NCI-H1436 (cell line): ENCODE measurements around the gene UBE2E3.
A peak's percentile ranks its signal among the peaks of the same experiment; 100 is the strongest.

Source experiments
- DNase-seq: peaks from one replicate; lab custom pipeline; 2025; lab: John Stamatoyannopoulos, UW

The UBE2E3 gene

DNA sequence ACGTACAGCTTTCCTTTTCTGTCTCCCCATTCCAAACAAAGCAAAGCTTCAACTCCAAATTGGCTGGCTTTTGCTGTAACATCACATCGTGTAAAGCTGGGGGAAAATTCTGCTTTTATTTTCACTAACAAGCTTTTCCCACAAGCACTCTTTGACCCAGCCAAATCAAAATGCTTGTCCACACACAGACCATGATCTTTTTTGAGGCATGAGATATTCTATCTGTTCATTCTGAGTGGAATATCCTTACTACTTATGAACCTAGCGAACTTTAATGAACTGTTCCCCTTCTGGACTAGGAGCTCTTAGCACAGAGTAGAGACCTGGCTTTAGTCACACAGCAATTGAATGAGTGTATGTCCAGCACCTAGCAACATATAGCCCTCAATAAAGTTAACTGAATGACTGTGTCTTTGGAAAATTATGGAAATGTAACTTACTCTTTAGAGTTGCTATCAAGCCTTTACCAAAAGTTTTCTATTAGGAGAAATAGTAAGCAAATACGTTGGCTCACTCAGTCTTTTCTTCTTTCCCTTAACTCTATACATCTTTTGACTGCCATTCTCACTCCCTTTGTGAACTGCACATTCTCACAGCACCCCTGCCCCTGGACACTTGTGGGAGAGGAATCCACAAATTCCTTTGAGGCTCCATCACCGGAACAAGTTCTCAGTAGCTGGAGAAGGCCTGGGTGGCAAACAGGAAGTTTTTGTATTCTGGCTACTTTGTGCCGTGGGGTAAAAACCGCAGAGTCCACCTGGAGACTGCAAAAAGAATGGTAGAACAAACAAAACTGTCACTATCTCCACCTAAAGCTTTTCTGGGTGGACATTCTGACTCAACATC, 1.3 kb upstream of the UBE2E3 start:
- DNase-seq, result no peak

DNA sequence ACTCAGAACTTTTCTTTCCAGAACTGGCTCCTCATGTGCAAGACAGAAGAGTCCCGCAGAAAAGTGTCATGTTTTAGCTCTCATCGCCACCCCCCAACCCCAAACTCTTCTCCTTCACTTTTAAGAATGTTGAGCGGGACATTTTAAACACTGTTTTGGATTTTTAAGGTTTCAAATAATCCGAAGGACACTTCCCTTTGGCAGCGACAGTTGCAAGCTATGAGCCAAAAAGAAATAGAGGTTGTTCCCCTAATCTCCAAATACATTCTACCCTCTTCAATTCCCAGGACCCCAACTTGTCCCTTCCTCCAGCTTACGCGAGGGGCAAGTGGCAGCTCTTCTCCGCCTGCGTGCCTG, 678 bp upstream of the UBE2E3 start:
- no peak for DNase-seq

DNA sequence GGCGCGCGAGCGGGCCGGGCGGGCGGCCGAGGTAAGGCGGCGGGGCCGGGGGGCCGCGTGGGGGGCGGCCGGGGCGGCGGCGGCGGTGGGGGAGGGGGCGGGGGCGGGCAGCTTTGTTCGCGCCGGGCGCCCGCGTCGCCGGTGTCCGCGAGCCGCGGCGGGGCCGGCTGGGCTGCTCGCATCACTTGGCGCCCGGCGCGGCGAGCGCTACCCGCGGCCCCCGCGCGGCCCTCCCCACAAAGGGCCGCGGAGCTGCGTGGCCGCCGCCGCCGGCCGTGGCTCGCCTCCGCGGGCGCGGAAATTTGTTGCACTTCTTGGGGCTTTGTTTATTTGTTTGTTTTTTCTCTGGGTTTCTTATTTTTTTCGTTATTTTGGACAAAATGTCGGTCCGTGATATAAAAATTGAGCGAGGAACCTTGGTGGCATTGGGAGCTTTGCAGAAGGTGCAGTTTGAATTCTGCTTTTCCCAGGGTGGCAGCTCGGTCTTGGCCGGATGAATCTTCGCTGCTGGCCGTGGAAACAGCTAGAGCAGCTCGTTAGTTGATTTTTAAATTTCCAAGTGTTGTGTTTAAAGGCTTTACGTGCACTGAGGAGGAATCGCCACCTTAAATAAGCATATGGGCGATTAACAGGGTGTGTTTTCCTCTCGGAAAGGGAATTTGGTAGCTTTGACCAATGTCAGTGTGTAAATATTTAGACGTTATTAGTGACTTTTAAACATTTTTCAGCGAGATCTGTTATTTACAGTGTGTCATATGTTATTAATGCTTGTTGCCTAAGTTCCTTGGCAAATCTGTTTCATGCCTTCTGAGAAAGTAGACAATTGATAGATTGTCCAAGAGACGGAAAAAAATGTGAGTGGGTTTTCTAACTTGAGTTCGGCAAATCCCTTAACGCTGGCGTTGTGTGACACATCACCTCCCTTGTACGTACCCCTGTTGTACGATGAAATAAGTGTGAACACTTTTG, 822 bp downstream of the UBE2E3 start:
- DNase-seq, result no peak

DNA sequence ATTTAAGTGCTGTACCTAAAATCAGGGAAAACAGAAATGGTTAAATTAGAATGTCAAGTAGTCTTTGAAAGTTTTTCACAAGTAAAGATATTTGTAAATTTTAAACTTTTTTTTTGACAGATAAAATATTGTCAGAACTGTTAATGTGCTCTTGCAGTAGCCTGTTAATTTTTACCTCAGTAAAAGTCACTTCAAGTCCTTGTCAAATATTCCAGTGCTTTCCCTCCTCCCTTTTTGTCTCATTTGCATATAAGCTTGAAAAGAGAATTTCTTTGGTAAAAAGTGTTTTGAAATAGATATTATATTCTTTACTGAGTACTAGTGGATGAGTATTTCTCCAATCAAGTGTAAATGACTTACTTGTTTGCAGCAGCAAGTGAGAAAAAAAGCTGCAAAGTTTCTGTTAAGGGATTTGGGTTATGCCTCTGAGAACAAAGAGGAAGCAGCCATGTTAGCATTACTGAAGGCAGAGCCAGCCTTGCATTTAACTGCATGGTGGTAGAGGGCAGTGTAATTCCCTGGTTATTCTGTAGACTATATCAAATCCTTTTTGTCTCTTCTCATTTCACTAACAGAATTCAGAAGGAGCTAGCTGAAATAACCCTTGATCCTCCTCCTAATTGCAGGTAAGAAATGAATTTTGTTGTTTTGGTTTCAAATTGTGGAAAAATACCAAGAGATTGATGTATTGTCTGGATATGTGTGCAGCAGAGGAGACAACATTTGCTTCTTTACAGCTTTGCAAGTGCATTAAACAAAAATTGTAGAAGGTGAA, 3.2 kb downstream of the UBE2E3 start:
- peak; percentile 32 for DNase-seq

DNA sequence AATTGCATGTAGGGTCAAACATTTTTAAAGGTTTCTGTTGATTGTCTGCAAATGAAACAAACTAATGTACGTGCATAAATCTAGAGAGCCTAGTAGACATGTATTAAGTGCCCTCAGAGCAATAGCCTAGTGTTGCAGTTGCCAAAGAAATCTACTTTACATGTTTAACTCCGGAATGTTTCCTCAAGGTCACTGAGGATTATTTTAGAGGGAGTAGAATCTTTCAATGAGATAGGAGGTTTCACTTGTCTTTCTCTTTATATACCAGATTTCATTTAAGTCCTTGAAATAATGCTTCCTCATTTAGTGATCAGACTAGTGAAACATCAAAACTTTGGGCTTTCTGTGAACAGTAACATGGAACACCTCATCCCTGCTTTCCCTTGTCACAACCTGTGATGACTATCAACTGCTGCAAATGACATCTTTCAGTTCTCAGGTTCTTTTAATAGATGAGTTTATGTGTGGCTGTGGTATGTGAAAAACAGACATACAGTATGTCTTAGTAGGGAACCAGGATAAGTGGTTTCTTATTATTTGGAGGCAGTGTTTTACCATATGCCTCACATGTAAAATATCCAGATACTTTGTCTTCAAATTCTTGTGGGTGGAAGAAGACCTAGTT, 5.5 kb downstream of the UBE2E3 start:
- no peak for DNase-seq

DNA sequence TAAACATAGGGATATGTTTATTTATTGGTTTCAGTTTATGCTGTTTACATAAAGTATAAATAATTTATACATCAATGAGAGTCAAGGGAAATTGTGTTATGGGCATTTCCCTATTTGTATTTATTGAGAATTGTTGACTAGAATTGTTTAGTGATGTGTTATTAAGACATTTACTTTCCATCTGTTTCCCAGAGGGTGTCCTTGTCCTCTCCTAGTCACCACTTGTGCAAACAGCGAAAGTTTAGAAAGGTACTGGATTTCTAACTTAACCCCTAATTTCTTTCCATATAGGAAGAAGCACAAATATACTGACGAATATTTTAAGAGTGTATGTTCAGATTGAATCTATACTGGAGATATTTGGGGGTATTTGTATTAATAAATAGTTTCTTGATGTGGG, 6.7 kb downstream of the UBE2E3 start:
- DNase-seq, result no peak

DNA sequence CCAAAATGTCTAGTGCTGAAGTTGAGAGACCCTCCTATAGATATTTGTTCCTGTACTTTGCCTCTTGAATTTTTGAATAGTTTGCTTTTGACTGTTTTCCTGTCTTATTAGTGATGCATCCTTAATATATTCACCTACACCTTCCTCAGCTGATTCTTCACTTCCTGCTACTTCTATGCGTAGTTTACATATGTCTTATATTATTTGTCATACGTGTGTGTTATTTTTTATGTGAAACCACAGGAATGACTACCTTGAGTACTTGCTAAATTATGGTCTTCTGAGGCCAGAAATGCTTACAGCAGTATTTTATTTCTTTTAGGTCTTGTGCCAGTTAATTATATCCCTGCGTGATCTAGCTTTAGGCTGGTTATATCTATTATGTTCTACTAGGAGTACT, 9.9 kb downstream of the UBE2E3 start:
- no peak for DNase-seq

DNA sequence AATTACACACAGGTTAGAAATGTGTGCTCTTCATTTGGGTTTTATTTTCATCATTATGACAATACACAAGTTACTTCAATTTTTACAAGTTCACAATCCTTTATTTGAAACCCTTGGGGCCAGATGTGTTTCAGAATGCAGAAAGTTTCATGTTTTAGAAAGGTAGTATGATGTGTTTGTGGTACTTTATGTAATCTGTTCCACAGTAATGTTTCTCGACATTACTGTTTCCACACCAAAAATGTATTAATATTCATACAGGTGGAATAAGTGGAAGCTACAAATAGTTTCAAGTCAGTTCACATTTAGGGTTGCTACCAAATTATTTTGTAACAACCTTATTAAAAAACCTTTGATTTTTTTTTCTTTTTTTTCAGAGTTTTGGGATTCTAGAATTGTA, 10.4 kb downstream of the UBE2E3 start:
- DNase-seq, result no peak

DNA sequence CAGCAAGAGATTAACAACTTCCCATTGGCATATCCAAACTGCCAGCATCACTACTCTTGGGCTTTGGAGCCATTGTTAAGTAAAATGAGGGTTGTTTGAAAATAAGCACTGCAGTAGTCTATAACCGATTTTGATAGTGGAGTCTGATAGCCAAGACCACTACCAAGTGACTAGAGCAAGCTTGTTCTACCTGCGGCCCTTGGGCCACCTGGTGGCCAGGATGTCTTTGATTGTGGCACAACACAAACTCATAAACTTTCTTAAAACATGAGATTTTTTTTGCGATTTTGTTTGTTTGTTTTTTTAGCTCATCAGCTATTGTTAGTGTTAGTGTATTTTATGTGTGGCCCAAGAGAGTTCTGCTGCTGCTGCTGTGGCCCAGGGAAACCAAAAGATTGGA, 11.0 kb downstream of the UBE2E3 start:
- DNase-seq, result no peak

DNA sequence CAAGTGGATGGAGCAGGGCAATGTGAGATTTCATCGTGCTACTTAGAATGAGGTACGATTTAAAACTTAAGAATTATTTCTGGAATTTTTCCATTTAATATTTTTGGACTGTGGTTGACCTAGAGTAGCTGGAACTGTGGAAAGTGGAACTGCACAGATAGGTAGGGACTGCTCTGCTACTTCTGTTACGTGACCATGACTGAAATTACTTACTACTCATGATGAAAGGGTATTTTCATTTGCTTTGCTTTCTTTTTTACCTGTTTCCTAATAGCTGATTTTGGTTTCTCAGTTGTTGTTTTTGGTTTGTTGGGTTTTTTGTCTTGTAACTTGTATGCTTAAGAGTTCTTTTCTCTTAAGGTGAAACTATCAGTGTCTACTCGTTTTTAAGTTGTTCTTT, 11.4 kb downstream of the UBE2E3 start:
- DNase-seq, result no peak

DNA sequence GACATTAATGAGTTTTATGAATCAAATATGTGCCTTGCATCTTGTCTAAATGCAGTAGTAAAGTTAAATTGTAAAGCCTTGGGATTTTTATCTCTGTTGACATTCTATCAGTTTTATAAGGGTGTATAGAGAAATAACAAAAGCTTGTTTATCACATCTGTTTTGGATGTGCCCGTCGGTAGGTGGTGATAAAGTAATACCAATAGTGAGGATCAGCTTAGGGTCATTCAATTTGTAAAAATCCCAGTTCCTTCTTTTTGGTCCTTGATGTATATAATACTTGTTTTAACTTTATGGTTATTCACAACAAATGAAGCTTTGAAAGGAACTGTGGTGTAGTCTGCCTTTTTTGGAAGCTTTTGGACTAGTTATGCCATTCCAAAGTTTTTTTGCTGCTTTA, 12.6 kb downstream of the UBE2E3 start:
- no peak for DNase-seq

DNA sequence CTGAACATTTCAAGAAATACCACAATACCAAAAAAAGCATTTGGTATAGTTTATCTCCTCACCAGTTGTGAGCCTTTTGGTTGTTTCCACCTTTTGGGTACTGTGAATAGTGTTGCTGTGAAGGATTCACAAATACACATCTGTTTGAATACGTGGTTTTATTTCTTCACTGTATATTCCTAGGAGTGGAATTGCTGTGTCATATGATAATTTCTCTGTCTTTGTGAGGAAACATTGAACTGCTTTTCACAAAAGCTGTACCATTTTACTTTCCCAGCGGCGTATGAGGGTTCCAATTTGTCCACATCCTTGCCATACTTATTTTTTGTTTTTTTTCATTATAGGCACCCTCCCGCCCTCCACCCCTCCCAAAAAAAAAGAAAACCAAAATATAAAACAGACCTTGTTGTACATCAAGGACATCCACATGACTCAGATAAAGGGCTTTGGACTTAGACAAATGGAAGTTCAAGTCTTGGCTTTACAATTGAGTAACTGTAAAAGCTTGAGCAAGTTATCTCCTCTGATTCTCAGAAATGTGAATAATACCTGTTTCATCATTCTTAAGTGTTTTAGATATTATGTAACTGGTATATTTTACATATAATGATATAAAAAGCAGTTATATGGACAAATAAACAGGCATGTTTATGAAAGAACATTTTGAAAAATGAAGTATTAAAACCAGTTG, 19.0 kb downstream of the UBE2E3 start:
- no peak for DNase-seq

DNA sequence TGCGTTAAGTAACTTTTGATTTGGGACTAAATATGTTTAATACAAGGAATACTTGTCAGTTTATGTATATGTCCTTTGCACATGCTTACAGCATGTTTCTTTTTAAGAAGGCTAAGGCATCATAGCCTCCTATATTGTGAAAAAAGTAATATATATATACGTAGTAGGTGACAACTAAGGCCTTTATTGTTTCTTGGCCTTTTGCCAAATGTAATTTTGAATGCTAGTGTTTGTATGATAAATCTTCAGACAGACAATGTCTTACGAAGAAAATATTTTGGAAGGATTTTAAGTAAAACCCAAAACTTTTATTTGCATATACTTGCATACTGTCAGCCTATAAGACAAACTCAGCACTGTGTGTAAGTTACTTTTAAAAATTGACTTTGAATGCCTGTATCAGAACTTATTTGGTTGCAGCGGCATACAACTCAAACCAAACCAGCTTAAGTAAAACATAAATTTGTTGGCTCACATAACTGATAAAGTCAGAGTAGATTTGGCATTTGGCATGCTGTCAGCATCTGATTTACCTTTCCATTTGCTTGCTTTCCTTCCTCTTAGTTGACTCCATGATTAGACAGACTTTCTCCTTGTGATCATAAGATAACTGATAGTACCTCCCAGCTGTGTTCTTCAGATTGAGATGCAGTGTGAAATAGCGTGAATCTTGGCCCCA, 24.4 kb downstream of the UBE2E3 start:
- DNase-seq, result no peak

DNA sequence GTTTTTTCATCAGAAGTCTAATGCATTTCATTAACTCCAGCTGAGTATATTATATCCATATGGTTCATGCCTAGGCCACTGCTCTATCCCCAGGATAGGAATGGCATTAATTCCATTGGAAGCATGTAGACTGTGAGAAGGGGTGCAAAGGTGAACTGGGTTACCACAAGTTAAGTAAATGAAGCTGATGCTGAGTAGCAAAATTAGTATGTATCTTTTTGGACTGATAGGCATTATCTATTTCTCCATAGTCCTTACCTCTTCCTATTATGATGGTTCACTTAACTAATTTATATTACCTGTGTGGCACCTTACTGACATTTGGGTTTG, 24.9 kb downstream of the UBE2E3 start:
- no peak for DNase-seq

DNA sequence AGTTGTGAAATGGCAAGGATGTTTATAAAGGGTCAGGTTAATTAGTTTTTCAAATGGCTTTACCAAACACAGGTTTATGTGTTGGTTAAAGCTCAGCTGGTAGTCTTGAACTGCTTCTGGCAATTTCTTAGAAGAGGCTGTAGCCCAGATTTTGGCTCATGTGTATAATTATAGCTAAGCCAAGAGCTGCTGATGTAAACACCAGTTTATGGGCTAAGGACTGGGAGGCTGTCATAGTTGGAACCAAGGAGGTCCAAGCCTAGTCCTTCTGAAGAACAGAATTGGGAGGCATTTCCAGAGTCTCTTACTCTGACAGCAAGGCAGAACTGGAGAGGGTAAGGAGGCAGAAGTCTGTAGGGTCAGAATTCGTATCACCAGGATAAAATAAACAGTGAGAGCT, 25.4 kb downstream of the UBE2E3 start:
- DNase-seq, result no peak

DNA sequence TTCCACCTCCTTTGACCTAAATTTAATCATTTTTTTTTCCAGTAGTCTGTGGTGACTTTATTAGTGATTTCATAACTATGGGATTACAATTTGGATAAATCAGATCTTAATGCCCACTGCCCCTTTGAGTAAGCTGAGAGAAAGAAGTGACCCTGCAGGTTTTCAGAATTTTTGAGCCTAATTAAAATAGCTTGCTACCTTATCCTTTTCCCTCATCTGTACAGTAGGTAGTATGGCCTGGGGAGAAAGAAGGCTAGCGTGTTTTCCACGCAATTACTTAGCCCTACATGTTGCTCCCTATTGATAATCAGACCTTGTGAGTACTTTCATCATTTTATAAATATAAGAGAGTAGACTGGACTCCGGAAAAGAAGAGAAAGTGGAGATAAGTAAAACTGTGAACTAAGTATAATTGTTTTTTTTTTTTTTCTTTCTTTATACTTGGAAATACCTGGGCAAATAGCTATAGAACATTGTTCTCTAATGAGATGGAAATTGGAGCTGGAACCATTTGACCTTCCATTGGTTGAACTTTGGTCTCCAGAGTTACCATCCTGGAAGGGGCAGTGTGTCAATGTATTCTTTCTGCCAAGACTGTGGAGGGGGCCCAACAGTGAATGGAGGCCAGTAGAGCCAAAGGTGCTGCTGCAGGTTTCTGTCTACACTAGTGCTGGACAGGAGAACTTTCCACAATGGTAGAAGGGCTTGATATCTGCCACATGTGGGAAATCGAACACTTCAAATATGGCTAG, 26.9 kb downstream of the UBE2E3 start:
- DNase-seq, result no peak

DNA sequence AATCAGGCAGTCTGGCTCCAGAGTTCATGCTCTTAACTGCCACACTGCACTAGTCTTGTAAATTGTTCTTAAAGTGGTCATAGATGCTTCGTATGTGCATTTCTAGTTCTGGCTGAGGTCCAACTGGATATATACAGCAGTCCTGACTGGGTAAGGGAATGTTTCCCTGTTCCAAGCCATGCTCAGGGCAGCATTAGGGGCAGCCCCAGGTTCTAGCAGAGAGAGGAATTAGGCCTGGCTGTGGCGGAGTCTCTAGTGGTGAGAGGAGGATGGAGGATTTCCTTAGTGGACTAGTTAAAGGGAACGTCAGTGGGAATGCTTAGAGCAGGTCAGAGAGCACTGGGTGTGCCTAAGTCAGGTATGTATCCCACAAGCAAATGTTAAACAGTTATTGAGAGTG, 28.0 kb downstream of the UBE2E3 start:
- DNase-seq, result no peak

DNA sequence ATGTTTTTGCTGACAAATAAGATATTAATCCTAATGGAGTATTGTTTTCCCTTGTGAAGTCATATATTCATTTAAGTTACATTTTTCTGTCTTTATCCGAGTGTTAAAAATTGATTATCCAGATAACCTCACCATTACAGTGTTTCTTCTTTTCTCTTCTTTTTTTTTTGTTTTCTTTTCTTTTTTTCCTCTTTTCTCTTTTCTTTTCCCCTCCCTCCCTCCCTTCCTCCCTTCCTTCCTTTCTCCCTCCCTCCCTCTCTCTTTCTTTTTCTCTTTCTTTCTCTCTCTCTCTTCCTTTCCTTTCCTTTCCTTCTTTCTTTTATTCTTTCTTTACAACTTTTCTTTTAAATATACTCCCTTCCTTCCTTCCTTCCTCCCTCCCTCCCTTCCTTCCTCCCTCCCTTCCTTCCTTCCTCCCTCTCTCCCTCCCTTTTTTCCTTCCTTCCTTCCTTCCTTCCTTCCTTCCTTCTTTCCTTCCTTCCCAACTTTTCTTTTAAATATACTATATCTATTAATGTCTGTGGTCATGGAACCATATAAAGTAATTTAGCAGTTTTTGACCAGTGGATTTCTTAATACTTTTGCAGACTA, 40.9 kb downstream of the UBE2E3 start:
- DNase-seq, result no peak

DNA sequence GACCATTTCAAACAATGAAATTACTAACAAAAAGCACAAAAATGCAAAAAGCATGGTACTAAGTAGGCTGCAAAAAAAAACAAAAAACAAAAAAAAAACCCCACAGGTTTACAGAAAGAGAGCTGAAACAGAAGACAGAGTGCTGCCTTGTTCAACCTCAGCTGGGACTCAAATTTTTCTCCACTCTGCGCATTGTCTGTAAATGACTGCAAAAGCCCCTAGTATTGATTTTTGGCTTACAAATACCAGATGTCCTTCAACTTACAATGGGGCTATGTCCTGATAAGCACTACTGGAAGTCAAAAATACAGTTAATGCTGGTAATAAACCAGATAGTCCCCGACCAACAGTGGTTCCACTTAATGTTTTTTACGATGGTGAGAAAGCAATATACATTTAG, 42.2 kb downstream of the UBE2E3 start:
- DNase-seq, result no peak

DNA sequence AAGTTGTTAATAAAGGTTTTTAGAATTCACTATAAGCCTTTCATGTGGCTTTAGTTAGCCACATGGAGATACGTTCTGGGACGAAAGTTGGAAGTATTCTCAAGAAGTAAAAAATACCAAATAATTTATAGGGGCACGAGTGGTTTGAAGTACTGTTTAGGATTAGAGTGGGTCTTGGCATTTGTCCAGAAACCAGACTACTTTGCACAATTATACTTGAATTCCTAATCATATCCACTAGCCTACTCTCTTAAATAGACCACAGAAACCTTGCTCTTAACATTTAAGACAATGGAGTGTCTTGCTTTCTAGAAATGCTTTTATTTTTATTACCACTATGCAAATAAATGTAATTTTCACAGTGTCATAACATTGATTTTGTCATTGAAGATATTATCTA, 44.6 kb downstream of the UBE2E3 start:
- peak; percentile 34 for DNase-seq
